Measurements from ENCODE around the gene MFSD6. TPM values are rescaled to one million over a fixed set of nuclear protein-coding genes. Genes with fewer than 3 reads are reported as not detected.

MFSD6 gene
- total RNA-seq, 1 donor from 2014 or later: 50.5 TPM

- intact Hi-C loops (cut with DNase I): no loop called here
- DNase-seq (no peak), ATAC-seq (no peak)
- no peaks in the 10 kb centered on the region for H3K9me3 ChIP-seq
- peaks cover 15% of the 10 kb centered on the region for H3K4me1 ChIP-seq
- no peak overlapping the region for H3K27ac ChIP-seq
- no peak overlapping the region for H3K4me3 ChIP-seq
- peaks cover 20% of the 10 kb centered on the region for H3K36me3 ChIP-seq
- H3K27me3 ChIP-seq (ENCODE audit: low read depth): no peaks in the 10 kb centered on the region
- no peak for TF ChIP-seq CTCF (IDR thresholded peaks at IDR 0.05)
Observed at GRCh38 chr2:190435031-190435670, 27.0 kb downstream of the MFSD6 start.

- no peak for DNase-seq
- H3K27me3 ChIP-seq (ENCODE audit: low read depth): no peaks in the 10 kb centered on the region
- ATAC-seq: no peak
- no peak overlapping the region for H3K4me3 ChIP-seq
- intact Hi-C loops (cut with DNase I): no loop called here
- no peak for TF ChIP-seq CTCF (IDR thresholded peaks at IDR 0.05)
- peaks cover 20% of the 10 kb centered on the region for H3K36me3 ChIP-seq
- no peak overlapping the region for H3K27ac ChIP-seq
- H3K9me3 ChIP-seq: no peaks in the 10 kb centered on the region
- peaks cover 22% of the 10 kb centered on the region for H3K4me1 ChIP-seq
Observed at GRCh38 chr2:190436557-190436956, 28.4 kb downstream of the MFSD6 start.

GRCh38 chr2:190440113-190440512 is 32.0 kb downstream of the MFSD6 start:
- no peak for ATAC-seq
- Histone ChIP-seq H3K27ac (no peak overlapping the region), H3K4me1 (peaks cover 32% of the 10 kb centered on the region), H3K9me3 (no peaks in the 10 kb centered on the region), H3K27me3 (ENCODE audit: low read depth) (no peaks in the 10 kb centered on the region), H3K36me3 (peaks cover 20% of the 10 kb centered on the region), H3K4me3 (no peak overlapping the region)
- DNase-seq: no peak
- intact Hi-C loops (cut with DNase I): no loop called here
- TF ChIP-seq CTCF (IDR thresholded peaks at IDR 0.05): no peak

- H3K4me1 ChIP-seq: peaks cover 38% of the 10 kb centered on the region
- DNase-seq (no peak), ATAC-seq (no peak)
- peaks cover 14% of the 10 kb centered on the region for H3K36me3 ChIP-seq
- H3K27ac ChIP-seq: no peak overlapping the region
- no peak for TF ChIP-seq CTCF (IDR thresholded peaks at IDR 0.05)
- H3K27me3 ChIP-seq (ENCODE audit: low read depth): no peaks in the 10 kb centered on the region
- no peak overlapping the region for H3K4me3 ChIP-seq
- no peaks in the 10 kb centered on the region for H3K9me3 ChIP-seq
- intact Hi-C loops (cut with DNase I): no loop called here
Observed at GRCh38 chr2:190441564-190441963, 33.4 kb downstream of the MFSD6 start.

GRCh38 chr2:190443055-190443454 is 34.9 kb downstream of the MFSD6 start:
- H3K4me1 ChIP-seq: peaks cover 38% of the 10 kb centered on the region
- H3K27ac ChIP-seq: no peak overlapping the region

More at GRCh38 chr2:190443055-190443454, 34.9 kb downstream of the MFSD6 start:
- Histone ChIP-seq H3K4me3 (no peak overlapping the region), H3K27me3 (ENCODE audit: low read depth) (no peaks in the 10 kb centered on the region), H3K36me3 (no peaks in the 10 kb centered on the region), H3K9me3 (no peaks in the 10 kb centered on the region)
- no peak for ATAC-seq
- TF ChIP-seq CTCF (IDR thresholded peaks at IDR 0.05): no peak
- intact Hi-C loops (cut with DNase I): no loop called here
- DNase-seq: no peak

Data from lower lobe of right lung (tissue), 2 donors.